NCI-H1694 (cell line): ENCODE measurements around the gene BMPR1B.
"Not testable (repeated sequence)": the region's sequence is repeated elsewhere in the genome, so short reads cannot be mapped to it uniquely, and the experiment has no call there.

Experiments
- DNase-seq: peaks from one replicate; lab custom pipeline; 2025; lab: John Stamatoyannopoulos, UW

BMPR1B gene

GRCh38 chr4:95038791-95039190 lies 281.0 kb downstream of the BMPR1B start:
- no peak for DNase-seq

GRCh38 chr4:95044324-95044837 lies 286.6 kb downstream of the BMPR1B start:
- no peak for DNase-seq

- DNase-seq = no peak
Measured at GRCh38 chr4:95045429-95045828, 287.7 kb downstream of the BMPR1B start.

- no peak for DNase-seq
Measured at GRCh38 chr4:95048296-95048695, 290.5 kb downstream of the BMPR1B start.

- no peak for DNase-seq
Measured at GRCh38 chr4:95049551-95050233, 291.9 kb downstream of the BMPR1B start.

GRCh38 chr4:95050980-95051701 lies 293.4 kb downstream of the BMPR1B start:
- no peak for DNase-seq

GRCh38 chr4:95051702-95052020 lies 293.9 kb downstream of the BMPR1B start:
- no peak for DNase-seq

- DNase-seq = no peak
Measured at GRCh38 chr4:95058991-95059390, 301.2 kb downstream of the BMPR1B start.

GRCh38 chr4:95059663-95060062 lies 301.9 kb downstream of the BMPR1B start:
- no peak for DNase-seq

- no peak for DNase-seq
Measured at GRCh38 chr4:95061220-95061619, 303.5 kb downstream of the BMPR1B start.

- DNase-seq = not testable (repeated sequence)
Measured at GRCh38 chr4:95061801-95062200, 304.0 kb downstream of the BMPR1B start.

- DNase-seq = no peak
Measured at GRCh38 chr4:95066050-95066449, 308.3 kb downstream of the BMPR1B start.

GRCh38 chr4:95068401-95068800 lies 310.6 kb downstream of the BMPR1B start:
- DNase-seq = no peak

- no peak for DNase-seq
Measured at GRCh38 chr4:95068818-95069478, 311.2 kb downstream of the BMPR1B start.

GRCh38 chr4:95071851-95072250 lies 314.1 kb downstream of the BMPR1B start:
- DNase-seq = no peak

- no peak for DNase-seq
Measured at GRCh38 chr4:95073646-95074045, 315.9 kb downstream of the BMPR1B start.

GRCh38 chr4:95077864-95078263 lies 320.1 kb downstream of the BMPR1B start:
- no peak for DNase-seq

GRCh38 chr4:95080969-95081368 lies 323.2 kb downstream of the BMPR1B start:
- no peak for DNase-seq

GRCh38 chr4:95084584-95084983 lies 326.8 kb downstream of the BMPR1B start:
- no peak for DNase-seq

- DNase-seq = no peak
Measured at GRCh38 chr4:95085124-95085833, 327.5 kb downstream of the BMPR1B start.

GRCh38 chr4:95086551-95086950 lies 328.8 kb downstream of the BMPR1B start:
- no peak for DNase-seq

GRCh38 chr4:95087657-95088455 lies 330.1 kb downstream of the BMPR1B start:
- DNase-seq = no peak
